Adrenal gland (tissue), 5 donors: ENCODE measurements around the gene ATF2.

Experiments
- CTCF ChIP-seq, 6 experiments: fragments of 450-650 bp in 4 of 6; fragments of 200-600 bp in 2 of 6; sonication (generic) in 1 of 6; IDR thresholded peaks; 1 replicate in 5 of 6; 2 replicates in 1 of 6; pipeline versions ENCODE4 v1.5.1 to v1.8.0; 2016 to 2021; ENCODE audit warnings: antibody characterized with exemption in 6 of 6, mild to moderate bottlenecking in 2 of 6, moderate library complexity in 1 of 6
- POLR2A ChIP-seq, 2 donors: fragments of 450-650 bp; IDR thresholded peaks; one replicate each; pipeline ENCODE4 v1.6.1; 2017; ENCODE audit warnings: antibody characterized with exemption in 2 of 2, mild to moderate bottlenecking in 2 of 2, moderate library complexity in 1 of 2
- donor health status: DM: no; HTN: no; CAD: no.

- TF ChIP-seq CTCF (IDR thresholded peaks at IDR 0.05) (peak in 2 of 6 experiments; percentile 23 to 28), POLR2A (IDR thresholded peaks at IDR 0.05) (peak; percentile 46 to 89)
Observed at GRCh38 chr2:175167792-175168563, at the start of gene ATF2.
